Gastrocnemius medialis (tissue), 4 donors: ENCODE results near the gene MAD2L1. TPM values are rescaled to one million over a fixed set of nuclear protein-coding genes. Genes with fewer than 3 reads are reported as not detected.

Source experiments
- ATAC-seq, 2 donors: fragments of 150-250 bp; one replicate each; pipeline ENCODE4 v1.9.1; 2016
- DNase-seq, 2 donors: peaks; one replicate each; pipeline ENCODE4 v3.0.0-alpha.2; 2019
- H3K27ac ChIP-seq, 4 donors: fragments of 200-600 bp; sonication (generic); 1 replicate in 1 of 4; 2 replicates in 3 of 4; pipeline ENCODE4 v1.5.1; 2016 to 2018; ENCODE audit warnings: mild to moderate bottlenecking in 2 of 4, moderate library complexity in 1 of 4
- H3K27me3 ChIP-seq, 3 donors: fragments of 200-600 bp; sonication (generic) in 2 of 3; 1 replicate in 1 of 3; 2 replicates in 2 of 3; pipeline versions ENCODE4 v1.5.1 to v1.6.0; 2016 to 2019; ENCODE audit warnings: mild to moderate bottlenecking in 1 of 3, moderate library complexity in 1 of 3
- H3K36me3 ChIP-seq, 2 donors: fragments of 200-600 bp; sonication (generic) in 1 of 2; one replicate each; pipeline ENCODE4 v1.5.1; 2017 to 2018
- H3K4me1 ChIP-seq, 2 donors: fragments of 200-600 bp; sonication (generic) in 1 of 2; one replicate each; pipeline ENCODE4 v1.5.1; 2016 to 2017; ENCODE audit warnings: mild to moderate bottlenecking in 2 of 2
- H3K4me3 ChIP-seq, 4 donors: fragments of 200-600 bp; sonication (generic) in 3 of 4; 1 replicate in 1 of 4; 2 replicates in 3 of 4; pipeline ENCODE4 v1.5.1; 2016 to 2019; ENCODE audit warnings: mild to moderate bottlenecking in 2 of 4
- H3K9me3 ChIP-seq, 3 donors: fragments of 200-600 bp; sonication (generic) in 2 of 3; 1 replicate in 1 of 3; 2 replicates in 2 of 3; pipeline ENCODE4 v1.5.1; 2016 to 2019
- POLR2A ChIP-seq, 2 donors: fragments of 450-650 bp; IDR thresholded peaks; one replicate each; pipeline ENCODE4 v1.6.1; 2017; ENCODE audit warnings: antibody characterized with exemption in 2 of 2, mild to moderate bottlenecking in 2 of 2, moderate library complexity in 2 of 2
- in situ Hi-C, 4 donors: fragments of 200-750 bp; cut with MboI; loops; one replicate each; pipeline versions ENCODE4 v1.15.0 to v1.8.0; 2017; ENCODE audit warnings: low sequenced_read_pairs in 4 of 4
- intact Hi-C: fragments of 100-400 bp; cut with DNase I; formaldehyde crosslinking; loops from one replicate; pipeline ENCODE4 v1.15.1; 2023; ENCODE audit warnings: low total_unique reads
- total RNA-seq, 4 donors: library from RNA; depleted of rRNA; stranded (reverse); fragments of >200 nt; gene quantifications; one replicate each; pipeline versions ENCODE4 v1.1.0 to v1.2.3, GENCODE V29; 2016
- TF ChIP-seq, protein P1 (sequence below), 5 experiments: fragments of 450-650 bp in 3 of 5; fragments of 200-600 bp in 2 of 5; sonication (generic) in 2 of 5; IDR thresholded peaks in 4 of 5; conservative IDR thresholded peaks in 1 of 5; 1 replicate in 4 of 5; 2 replicates in 1 of 5; pipeline ENCODE4 v1.5.1; 2016 to 2019; ENCODE audit warnings: antibody characterized with exemption in 5 of 5, mild to moderate bottlenecking in 3 of 5, moderate library complexity in 3 of 5

The MAD2L1 gene
- total RNA-seq, 4 donors from 2014 or later = 0.33 to 7.7 (median 1.5) TPM

DNA sequence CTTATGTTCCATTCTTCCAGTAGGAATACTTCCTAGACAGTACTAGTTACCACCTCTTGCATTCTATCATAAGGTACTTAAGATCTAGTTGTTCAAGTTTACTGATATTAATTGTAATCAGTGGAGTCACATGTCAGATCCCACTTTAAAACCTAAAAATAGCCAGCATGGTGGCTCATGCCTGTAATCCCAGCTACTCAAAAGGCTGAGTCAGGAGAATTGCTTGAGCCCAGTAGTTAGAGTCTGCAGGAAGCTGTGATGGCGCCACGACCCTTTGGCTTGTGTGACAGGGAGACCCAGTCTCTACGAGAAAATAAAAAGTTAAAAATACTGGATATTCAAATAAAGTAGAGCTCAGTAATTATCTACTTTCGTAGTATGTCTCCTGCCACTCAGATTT, 57.7 kb downstream of the MAD2L1 start:
- TF ChIP-seq POLR2A (IDR thresholded peaks at IDR 0.05) = no peak
- TF ChIP-seq, protein P1, sequence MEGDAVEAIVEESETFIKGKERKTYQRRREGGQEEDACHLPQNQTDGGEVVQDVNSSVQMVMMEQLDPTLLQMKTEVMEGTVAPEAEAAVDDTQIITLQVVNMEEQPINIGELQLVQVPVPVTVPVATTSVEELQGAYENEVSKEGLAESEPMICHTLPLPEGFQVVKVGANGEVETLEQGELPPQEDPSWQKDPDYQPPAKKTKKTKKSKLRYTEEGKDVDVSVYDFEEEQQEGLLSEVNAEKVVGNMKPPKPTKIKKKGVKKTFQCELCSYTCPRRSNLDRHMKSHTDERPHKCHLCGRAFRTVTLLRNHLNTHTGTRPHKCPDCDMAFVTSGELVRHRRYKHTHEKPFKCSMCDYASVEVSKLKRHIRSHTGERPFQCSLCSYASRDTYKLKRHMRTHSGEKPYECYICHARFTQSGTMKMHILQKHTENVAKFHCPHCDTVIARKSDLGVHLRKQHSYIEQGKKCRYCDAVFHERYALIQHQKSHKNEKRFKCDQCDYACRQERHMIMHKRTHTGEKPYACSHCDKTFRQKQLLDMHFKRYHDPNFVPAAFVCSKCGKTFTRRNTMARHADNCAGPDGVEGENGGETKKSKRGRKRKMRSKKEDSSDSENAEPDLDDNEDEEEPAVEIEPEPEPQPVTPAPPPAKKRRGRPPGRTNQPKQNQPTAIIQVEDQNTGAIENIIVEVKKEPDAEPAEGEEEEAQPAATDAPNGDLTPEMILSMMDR (IDR thresholded peaks at IDR 0.05 in 4 of 5, conservative IDR thresholded peaks at IDR 0.05 in 1 of 5) = no peak
- Histone ChIP-seq H3K9me3 (no peaks in the 10 kb centered on the region), H3K4me1 (no peaks in the 10 kb centered on the region), H3K4me3 (no peak overlapping the region), H3K27me3 (no peaks in the 10 kb centered on the region), H3K27ac (no peak overlapping the region), H3K36me3 (no peaks in the 10 kb centered on the region)
- in situ Hi-C loops (no loop called here), intact Hi-C loops (no loop called here)
- DNase-seq (no peak), ATAC-seq (no peak)

DNA sequence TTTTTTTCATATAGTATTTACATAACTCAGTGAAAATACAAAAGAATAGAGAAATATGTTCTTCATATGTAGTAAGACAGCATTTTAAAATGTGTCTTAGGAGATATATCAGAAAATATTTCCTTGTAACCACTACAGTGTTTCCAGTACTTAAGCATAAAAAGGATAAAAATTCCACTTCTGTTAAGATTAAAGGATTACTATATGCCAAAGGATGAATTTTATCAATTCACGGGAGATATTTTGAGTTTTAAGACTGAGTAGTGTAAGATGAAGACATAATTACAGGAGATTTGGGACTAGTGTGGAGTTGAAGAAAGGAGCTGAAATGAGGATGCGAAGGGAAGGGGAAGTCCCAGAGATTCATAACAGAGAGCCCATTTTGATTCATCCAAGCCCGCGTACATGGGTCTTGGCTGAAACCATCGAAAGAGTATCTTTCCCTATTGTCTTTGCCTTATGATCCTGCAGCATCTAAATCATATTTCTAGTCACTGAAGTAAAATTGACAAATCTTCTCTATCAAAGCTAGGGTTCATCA, 58.7 kb downstream of the MAD2L1 start:
- TF ChIP-seq, protein P1 (IDR thresholded peaks at IDR 0.05 in 4 of 5, conservative IDR thresholded peaks at IDR 0.05 in 1 of 5) = no peak
- TF ChIP-seq POLR2A (IDR thresholded peaks at IDR 0.05) = no peak
- Histone ChIP-seq H3K36me3 (no peaks in the 10 kb centered on the region), H3K4me3 (no peak overlapping the region), H3K27ac (no peak overlapping the region), H3K4me1 (no peaks in the 10 kb centered on the region), H3K9me3 (no peaks in the 10 kb centered on the region), H3K27me3 (no peaks in the 10 kb centered on the region)
- ATAC-seq (no peak), DNase-seq (no peak)
- intact Hi-C loops (no loop called here), in situ Hi-C loops (no loop called here)

DNA sequence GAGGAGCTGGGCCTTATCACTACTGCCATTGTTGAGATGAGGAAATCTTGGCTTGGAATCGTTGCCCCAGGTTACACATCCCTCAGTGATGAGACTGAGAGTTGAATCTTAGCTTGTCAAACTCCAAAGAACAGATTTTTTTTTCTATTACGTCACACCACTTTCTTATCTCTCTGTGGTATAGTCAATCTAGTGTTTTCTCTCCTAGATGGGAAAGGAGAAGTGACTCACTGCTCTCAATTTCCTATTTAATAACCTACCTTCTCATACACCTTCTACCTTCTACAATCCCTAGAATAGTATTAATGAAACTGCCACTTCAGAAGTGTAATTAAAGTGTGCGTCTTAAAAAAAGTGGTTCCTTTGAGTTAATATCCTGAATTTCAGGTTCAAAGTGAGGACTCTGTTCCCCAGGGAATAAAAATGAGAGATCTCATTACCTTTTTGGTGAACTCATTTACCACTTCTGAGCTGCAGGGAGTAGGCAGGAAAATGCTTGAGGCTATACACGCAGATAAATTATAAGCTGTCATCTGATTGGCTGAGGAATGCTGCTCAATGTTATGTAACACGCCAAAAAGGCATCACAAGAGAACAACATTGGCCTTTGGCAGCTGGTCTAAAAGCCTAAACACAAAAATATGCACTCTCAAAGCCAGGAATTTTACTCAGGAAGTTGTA, 59.3 kb downstream of the MAD2L1 start:
- no peaks in the 10 kb centered on the region for H3K9me3 ChIP-seq
- no peaks in the 10 kb centered on the region for H3K36me3 ChIP-seq
- no peaks in the 10 kb centered on the region for H3K27me3 ChIP-seq
- DNase-seq = no peak
- in situ Hi-C loops = no loop called here
- H3K4me3 ChIP-seq = no peak overlapping the region
- intact Hi-C loops = no loop called here
- no peak for ATAC-seq
- no peak overlapping the region for H3K27ac ChIP-seq
- TF ChIP-seq POLR2A (IDR thresholded peaks at IDR 0.05) = no peak
- TF ChIP-seq, protein P1 (IDR thresholded peaks at IDR 0.05 in 4 of 5, conservative IDR thresholded peaks at IDR 0.05 in 1 of 5) = no peak
- H3K4me1 ChIP-seq = no peaks in the 10 kb centered on the region
